HG03097 (cell line): ENCODE results near the gene GJA3.
"Not testable (repeated sequence)": the region's sequence is repeated elsewhere in the genome, so short reads cannot be mapped to it uniquely, and the experiment has no call there.

Experiments used
- ATAC-seq: cut with Tn5 transposase; IDR thresholded peaks from one replicate; pipeline ENCODE4 v1.9.1; 2021; ENCODE audit not compliant: unreplicated experiment, low FRiP score

The GJA3 gene

GRCh38 chr13:20153290-20153689 lies 7.6 kb downstream of the GJA3 start:
- ATAC-seq = not testable (repeated sequence)

DNA sequence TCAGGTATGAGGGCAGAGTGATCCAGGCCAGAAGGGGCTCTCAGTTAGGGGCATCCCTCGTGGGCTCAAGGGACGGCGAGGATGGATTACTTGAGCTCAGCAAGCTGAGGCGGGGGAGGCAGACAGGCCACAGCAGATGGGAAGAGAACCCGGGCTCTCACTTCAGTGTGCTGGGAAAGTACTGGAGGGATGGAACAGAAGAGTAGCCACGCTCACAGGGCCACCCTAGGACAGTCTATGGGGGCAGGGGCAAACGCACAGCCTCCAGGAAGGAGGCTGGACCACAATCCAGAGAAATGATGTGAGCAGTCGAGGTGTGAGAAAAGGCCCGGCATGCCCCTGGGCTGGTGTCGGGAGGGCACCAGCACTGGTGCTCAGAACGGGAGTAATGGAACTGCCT lies 9.2 kb downstream of the GJA3 start:
- no peak for ATAC-seq

DNA sequence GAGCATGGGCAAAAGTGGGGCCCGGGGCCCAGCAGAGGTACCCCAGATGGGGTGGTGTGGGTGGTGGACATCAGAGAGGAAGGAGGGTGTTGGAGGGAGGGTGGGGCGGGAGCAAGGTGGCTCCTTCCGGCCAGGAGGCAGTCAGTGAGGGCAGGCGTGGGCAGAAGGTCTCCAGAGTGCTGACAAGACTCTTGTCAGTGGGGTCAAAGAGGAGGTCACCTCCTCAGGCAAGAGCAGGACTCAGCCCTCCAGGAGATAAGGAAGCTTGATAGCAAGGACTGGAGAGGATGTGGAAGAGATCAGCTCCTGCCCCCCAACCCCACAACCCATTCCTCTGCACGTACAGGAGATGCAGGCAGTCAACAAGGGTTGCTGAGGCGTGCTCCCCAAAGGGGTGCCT lies 9.8 kb downstream of the GJA3 start:
- no peak for ATAC-seq

- ATAC-seq = no peak
These were observed 10.3 kb downstream of the GJA3 start for GRCh38 chr13:20150561-20150960.

- ATAC-seq = no peak
These were observed 11.1 kb downstream of the GJA3 start for GRCh38 chr13:20149762-20150161.

DNA sequence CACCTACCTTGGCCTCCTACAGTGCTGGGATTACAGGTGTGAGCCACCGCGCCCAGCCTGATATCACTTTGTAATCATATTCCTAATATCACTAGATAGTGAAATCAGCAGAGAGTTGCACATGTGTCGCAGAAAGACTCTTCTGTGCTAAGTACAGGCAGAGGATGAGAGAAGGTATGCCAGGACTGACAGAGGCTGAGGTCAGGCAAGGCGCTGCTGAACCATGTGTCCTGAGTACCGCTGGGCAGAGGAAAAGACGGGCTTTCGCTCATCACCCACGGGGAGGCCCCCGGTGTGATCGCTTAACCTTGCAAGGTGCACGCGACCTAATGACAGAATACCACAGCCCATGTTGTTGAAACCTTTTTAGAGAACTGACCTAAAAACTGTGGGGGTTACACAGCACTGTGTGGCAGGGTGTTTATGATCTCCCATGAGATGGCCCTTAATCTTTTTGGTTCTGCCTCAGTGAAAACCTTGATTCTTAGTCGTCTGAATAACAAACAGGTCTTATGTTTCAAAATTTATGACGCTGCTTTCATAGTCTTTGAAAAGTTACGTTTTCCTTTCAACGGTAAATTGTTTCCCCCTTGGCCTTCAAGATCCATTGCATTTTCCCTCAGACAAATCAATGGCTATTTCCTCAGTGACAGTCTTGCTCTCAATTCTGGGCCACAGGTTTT lies 12.2 kb downstream of the GJA3 start:
- no peak for ATAC-seq

DNA sequence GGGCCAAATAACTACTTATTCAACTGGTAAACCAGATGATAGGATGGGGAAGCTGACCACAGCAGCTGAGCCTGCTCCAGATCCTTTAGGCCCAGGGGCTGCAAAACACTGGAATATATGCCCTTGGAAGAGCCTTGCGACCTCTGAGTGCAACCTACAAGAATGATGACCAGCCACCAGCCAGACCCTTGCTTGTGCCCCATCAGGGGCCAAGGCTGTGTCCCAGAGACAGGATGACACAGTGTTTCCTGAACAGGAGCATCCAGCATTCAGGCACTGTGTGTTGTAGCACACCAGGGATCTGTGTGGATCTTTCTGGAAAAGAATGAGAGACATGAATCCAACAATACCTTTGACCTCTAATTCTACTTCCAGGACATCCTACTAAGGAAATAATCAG lies 14.5 kb downstream of the GJA3 start:
- no peak for ATAC-seq

DNA sequence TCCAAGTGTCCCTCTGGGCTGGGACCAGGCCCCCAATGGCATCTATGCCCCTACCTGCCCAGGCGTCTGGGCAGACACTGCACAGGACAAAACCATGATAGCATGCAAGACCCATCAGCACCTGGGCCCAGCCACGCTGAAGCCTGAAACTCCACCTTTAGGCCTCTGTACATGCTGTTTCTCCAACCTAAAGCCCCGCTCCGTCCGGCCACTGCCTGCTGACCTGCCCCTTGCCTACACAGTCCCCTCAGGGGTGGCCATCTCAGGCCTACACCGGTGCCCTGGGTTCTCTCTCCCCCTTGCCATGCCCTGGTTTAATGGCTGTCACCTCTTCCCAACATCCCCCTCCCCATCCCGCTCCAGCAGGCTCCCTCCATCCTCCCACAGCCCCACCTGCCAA lies 15.3 kb downstream of the GJA3 start:
- ATAC-seq = no peak

GRCh38 chr13:20144141-20144850 lies 16.6 kb downstream of the GJA3 start:
- ATAC-seq = no peak

- no peak for ATAC-seq
These were observed 17.8 kb downstream of the GJA3 start for GRCh38 chr13:20142927-20143480.

DNA sequence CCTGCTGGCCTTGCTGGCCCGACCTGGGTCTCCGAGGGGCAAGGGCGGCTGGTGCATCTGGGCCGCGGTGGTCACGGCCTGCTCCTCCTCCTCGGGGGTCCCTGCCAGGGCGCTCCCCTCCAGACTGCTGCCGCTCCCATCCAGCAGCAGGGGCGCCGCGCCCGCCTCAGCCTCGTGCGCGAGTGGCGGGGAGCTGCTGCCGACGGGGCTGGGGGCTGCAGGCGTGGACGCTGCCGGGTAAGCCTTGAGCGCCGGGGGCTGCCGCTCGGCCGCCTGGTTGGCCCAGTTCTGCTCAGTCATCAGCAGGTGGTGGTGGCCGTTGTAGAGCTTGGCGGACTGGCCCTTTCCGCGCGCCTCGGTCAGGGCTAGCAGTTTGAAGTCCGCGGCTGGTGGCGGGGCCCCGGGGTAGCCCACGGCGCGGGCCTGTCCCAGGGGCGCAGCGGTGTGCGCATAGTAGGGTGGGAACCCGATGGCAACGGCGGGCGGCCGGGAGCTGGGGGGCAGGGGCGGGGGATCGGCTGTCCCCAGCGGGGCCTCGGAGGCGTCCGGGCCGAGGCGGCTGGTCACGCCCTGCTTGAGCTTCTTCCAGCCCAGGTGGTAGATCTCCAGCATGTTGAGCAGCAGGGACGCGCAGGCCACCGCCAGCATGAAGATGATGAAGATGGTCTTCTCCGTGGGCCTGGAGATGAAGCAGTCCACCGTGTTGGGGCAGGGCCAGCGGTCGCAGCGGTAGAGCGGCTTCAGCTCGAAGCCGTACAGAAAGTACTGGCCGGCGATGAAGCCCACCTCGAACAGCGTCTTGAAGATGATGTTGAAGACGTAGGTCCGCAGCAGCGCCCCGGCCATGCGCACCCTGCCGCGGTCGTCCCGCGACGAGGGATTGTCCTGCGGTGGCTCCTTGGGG lies 18.6 kb downstream of the GJA3 start:
- ATAC-seq = no peak

- ATAC-seq = no peak
These were observed 19.4 kb downstream of the GJA3 start for GRCh38 chr13:20141238-20142022.

DNA sequence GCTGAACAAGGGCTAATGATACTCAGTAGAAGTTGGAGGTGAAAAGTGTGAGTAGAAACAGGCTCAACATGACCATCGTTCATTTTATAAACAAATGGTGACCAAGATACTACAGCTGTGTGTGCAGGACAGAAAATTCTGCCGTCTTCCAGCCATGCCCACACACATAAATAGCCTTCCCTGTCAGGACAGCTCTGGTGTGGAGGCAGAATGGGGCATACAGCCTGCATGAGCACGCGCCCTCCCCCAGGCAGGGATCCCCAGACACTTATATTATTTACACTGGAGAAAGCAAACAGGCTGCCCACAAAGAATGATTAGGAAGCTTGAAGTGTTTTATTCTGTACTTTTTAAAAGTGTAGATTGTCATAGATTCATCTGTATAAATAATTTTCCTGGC lies 20.4 kb downstream of the GJA3 start:
- ATAC-seq = no peak

DNA sequence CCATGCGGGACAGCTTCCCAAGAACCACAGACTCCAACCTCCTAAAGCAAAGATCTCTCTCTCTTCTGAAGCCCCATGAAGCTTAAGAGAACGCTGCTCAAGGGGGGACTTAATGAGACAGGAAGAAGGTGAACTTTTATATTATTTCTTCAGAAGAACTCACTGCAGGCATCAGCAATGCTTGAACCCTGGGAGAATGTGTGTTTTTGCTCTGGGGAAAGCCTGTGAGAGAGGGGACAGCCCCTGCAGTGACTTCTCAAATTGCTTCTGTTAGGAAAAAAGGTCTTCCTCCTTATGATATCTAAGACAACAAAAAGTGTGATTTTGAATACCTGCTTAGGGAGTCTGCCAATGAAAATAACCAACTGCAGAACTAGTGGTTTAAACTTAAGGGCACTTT lies 23.0 kb downstream of the GJA3 start:
- ATAC-seq = no peak

DNA sequence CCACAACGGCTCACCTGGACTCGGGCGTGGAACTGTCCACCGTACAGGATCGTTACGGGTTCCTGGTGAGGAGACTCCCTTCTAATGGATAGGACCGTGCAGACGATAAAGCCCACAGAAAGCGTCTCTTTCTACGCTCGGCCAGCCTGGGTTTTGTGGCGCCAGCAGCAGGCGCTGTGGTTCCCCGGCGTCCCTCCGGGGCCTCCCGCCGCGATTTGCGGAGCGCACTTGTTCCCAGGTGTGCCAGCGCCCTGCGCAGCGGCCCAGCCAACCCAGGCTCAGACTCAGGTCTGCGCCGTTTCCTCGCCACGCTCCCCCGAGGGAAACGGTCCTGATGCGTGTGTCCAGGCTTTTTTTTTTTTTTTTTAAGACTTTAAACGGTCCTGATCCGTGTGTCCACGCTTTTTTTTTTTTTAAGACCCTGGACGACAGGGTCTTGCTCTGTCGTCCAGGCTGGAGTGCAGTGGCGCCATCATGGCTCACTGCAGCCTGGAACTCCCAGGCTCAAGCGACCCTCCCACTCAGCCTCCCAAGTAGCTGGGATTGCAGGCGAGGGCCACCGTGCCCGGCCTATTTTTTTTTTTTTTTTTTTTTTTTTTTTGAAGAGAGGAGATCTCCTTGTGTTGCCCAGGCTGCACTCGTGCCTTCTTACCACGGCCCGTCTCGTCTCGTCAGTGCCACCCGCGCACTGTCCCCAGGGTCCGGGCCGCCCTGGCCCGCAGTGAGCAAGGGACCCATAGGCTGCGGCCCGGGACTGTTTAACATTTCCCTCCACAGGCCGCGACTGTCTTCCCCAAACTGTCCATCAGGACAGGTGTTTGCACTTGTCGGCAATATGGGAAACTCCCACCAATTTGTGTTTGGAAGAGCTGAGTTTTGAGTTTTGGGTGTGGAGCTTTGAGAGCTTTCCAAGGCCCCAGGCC lies 23.8 kb downstream of the GJA3 start:
- no peak for ATAC-seq

GRCh38 chr13:20134732-20135131 lies 26.1 kb downstream of the GJA3 start:
- ATAC-seq = no peak

GRCh38 chr13:20132052-20132634 lies 28.7 kb downstream of the GJA3 start:
- no peak for ATAC-seq

DNA sequence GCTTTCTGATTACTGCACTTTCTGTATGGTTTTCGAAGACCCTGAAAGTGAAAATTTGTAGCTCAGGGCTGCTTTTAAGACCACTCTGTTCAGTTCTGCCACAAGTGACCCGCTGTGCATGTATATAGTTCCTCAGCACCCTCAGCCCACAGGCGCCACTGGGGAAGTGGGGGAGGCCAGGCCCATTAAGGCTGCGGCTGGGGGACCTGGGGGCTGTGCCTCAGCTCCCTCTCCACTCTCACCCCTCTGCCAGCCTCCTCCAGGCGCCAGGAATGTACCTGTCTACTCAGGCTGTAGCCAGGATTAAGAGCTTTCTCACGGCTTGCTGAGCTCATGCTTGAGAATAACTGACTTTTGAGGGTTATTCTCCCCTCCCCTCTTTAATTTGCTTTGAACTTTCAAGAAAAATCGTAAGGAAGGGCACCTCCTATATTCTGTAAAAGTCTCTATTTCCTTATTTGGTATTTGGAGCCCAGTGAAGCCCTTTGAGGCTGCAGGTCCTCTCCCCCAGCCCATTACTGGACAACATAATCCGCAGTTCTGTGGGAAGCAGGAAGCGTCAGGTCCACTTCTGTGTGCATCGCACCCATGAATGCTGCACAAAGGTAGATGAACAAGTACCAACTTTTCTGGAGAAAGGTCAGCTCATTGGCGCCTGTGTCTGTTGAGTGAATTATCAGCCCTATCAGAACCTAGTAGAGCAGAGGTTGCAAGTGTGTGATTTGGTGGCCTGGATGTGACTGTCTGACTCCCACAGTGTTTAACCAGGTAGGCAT lies 29.6 kb downstream of the GJA3 start:
- ATAC-seq = no peak
